Muscle of leg (tissue), 11 donors: ENCODE measurements around the gene KCNQ1. TPM values are rescaled to one million over a fixed set of nuclear protein-coding genes. Genes with fewer than 3 reads are reported as not detected.

Experiments
- DNase-seq: peaks from one replicate; pipeline ENCODE4 v3.0.0; 2013
- H3K27ac ChIP-seq: one replicate; pipeline ENCODE4 v1.5.1; 2013; ENCODE audit warnings: mild to moderate bottlenecking, low read length, control low read depth
- H3K27me3 ChIP-seq: one replicate; pipeline ENCODE4 v1.6.1; 2013; ENCODE audit warnings: low read length; ENCODE audit not compliant: control insufficient read depth, insufficient read depth
- H3K36me3 ChIP-seq: one replicate; pipeline ENCODE4 v1.6.1; 2013; ENCODE audit warnings: low read length; ENCODE audit not compliant: control insufficient read depth, insufficient read depth
- H3K4me1 ChIP-seq: one replicate; pipeline ENCODE4 v1.6.1; 2013; ENCODE audit warnings: low read length; ENCODE audit not compliant: control insufficient read depth, insufficient read depth
- H3K4me3 ChIP-seq: one replicate; pipeline ENCODE4 v1.5.1; 2013; ENCODE audit warnings: low read length, control low read depth
- H3K9me3 ChIP-seq: replicated peaks from 2 replicates; pipeline ENCODE4 v1.6.1; 2013; ENCODE audit warnings: low read depth, low read length; ENCODE audit not compliant: control insufficient read depth
- WGBS: methylation state at CpG from one replicate; pipeline ENCODE4 v1.1.5; 2013; ENCODE audit warnings: missing lambda C conversion rate; ENCODE audit not compliant: insufficient coverage; 5-methylcytosine and 5-hydroxymethylcytosine counted together
- polyA plus RNA-seq, 8 donors: library from polyadenylated mRNA; unstranded; fragments of 120-200 nt; gene quantifications; one replicate each; pipeline versions ENCODE4 v1.2.1 to v1.2.3, GENCODE V29; 2013; ENCODE audit warnings: inconsistent platforms in 1 of 8, low replicate concordance in 1 of 8; ENCODE audit not compliant: insufficient read length in 8 of 8, insufficient read depth in 1 of 8
- total RNA-seq: library from RNA; stranded (reverse); fragments of 120-200 nt; gene quantifications from one replicate; pipeline ENCODE4 v1.2.4, GENCODE V29; 2013

Gene KCNQ1
- total and polyA plus RNA-seq, 9 donors: 0.84 to 4.1 (median 2.6) TPM

DNA sequence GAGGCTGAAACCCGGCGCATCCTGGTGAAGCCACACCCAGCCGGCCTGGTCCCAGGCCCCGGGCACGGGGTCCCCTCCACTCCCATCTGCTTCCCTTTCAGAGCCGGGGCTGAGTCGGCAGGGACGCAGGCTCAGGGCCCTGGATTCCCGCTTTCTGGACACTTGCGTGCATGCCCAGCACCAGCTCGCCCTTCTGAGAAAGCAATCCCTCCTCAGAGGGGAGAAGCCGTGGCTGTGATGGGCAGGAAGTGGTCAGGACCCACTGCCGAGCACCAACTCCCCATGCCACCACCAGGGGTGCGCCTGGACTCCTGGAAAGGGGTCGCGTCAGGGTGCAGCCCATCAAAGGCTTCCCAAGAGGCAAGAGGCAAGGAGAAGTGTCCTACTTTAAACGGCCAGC is 425.7 kb downstream of the KCNQ1 start:
- H3K27ac ChIP-seq: no peak overlapping the region
- H3K27me3 ChIP-seq: peaks cover 51% of the 10 kb centered on the region
- H3K4me1 ChIP-seq: peaks cover 36% of the 10 kb centered on the region
- H3K9me3 ChIP-seq: peaks cover 11% of the 10 kb centered on the region
- no peak for DNase-seq
- 66% methylated on average over 13 of the region's 17 CpGs for WGBS
- H3K36me3 ChIP-seq: no peaks in the 10 kb centered on the region
- no peak overlapping the region for H3K4me3 ChIP-seq

- Histone ChIP-seq H3K27me3 (peaks cover 51% of the 10 kb centered on the region), H3K27ac (no peak overlapping the region), H3K4me1 (peaks cover 33% of the 10 kb centered on the region), H3K9me3 (peaks cover 11% of the 10 kb centered on the region), H3K36me3 (no peaks in the 10 kb centered on the region), H3K4me3 (no peak overlapping the region)
- DNase-seq: no peak
- 49% methylated on average over 17 of the region's 22 CpGs for WGBS
Observed at GRCh38 chr11:2870969-2871680, 426.3 kb downstream of the KCNQ1 start.

DNA sequence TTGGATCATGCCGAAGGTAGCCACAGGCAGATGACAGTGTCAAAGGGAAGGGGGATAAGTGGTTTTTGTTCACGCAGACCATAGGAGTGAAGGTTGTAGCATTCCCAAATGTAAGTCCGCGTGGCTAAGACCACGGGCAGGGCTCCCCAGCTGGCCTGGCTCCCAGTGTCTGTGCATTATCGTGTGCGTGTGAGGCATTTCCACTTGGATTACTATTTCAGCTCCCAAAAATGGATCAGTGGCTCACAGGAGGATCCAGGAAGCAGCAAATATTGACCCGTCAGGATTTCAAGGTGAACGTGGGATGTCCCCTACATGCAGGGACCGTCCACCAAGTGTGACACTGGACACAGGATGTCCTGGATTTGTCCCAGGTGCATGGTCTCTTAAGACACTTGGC is 430.2 kb downstream of the KCNQ1 start:
- peaks cover 7% of the 10 kb centered on the region for H3K36me3 ChIP-seq
- WGBS: 84% methylated on average over 9 of the region's 10 CpGs
- peaks cover 18% of the 10 kb centered on the region for H3K9me3 ChIP-seq
- peaks cover 29% of the 10 kb centered on the region for H3K27me3 ChIP-seq
- H3K4me1 ChIP-seq: peaks cover 12% of the 10 kb centered on the region
- H3K27ac ChIP-seq: no peak overlapping the region
- H3K4me3 ChIP-seq: no peak overlapping the region
- no peak for DNase-seq

- Histone ChIP-seq H3K27me3 (peaks cover 4% of the 10 kb centered on the region), H3K4me1 (peaks cover 18% of the 10 kb centered on the region), H3K27ac (no peak overlapping the region), H3K36me3 (peaks cover 8% of the 10 kb centered on the region), H3K9me3 (peaks cover 18% of the 10 kb centered on the region), H3K4me3 (no peak overlapping the region)
- 62% methylated on average over 4 of the region's 6 CpGs for WGBS
- no peak for DNase-seq
Observed at GRCh38 chr11:2877474-2877873, 432.7 kb downstream of the KCNQ1 start.

- Histone ChIP-seq H3K27ac (no peak overlapping the region), H3K4me3 (no peak overlapping the region), H3K9me3 (peaks cover 18% of the 10 kb centered on the region), H3K4me1 (peaks cover 27% of the 10 kb centered on the region), H3K36me3 (peaks cover 17% of the 10 kb centered on the region), H3K27me3 (peaks cover 4% of the 10 kb centered on the region)
- DNase-seq: no peak
- 100% methylated on average over 7 of the region's 8 CpGs for WGBS
Observed at GRCh38 chr11:2878782-2879181, 434.0 kb downstream of the KCNQ1 start.

DNA sequence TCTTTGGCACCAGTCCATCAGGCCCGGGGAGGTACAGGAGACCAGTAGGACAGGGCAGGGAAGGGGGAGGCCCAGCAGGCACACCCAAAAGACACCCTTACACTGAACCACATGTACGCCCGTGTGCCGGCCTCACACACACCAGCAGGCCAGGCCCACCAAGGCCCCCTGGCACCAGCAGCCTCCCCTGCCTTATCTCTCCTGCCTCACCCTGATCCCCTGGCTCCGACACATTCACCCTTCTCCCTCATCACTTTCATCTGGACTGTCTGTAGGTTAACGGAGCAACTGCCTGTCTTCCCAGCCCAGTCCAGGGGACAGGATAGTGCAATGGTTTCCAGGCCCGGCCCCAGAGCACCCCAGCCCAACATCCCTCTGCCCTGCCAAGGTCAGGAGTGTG is 435.8 kb downstream of the KCNQ1 start:
- H3K27ac ChIP-seq: no peak overlapping the region
- peaks cover 9% of the 10 kb centered on the region for H3K9me3 ChIP-seq
- H3K27me3 ChIP-seq: peaks cover 4% of the 10 kb centered on the region
- no peak for DNase-seq
- H3K36me3 ChIP-seq: peaks cover 17% of the 10 kb centered on the region
- H3K4me1 ChIP-seq: peaks cover 27% of the 10 kb centered on the region
- H3K4me3 ChIP-seq: no peak overlapping the region
- WGBS: 92% methylated on average over 6 of the region's 7 CpGs

DNA sequence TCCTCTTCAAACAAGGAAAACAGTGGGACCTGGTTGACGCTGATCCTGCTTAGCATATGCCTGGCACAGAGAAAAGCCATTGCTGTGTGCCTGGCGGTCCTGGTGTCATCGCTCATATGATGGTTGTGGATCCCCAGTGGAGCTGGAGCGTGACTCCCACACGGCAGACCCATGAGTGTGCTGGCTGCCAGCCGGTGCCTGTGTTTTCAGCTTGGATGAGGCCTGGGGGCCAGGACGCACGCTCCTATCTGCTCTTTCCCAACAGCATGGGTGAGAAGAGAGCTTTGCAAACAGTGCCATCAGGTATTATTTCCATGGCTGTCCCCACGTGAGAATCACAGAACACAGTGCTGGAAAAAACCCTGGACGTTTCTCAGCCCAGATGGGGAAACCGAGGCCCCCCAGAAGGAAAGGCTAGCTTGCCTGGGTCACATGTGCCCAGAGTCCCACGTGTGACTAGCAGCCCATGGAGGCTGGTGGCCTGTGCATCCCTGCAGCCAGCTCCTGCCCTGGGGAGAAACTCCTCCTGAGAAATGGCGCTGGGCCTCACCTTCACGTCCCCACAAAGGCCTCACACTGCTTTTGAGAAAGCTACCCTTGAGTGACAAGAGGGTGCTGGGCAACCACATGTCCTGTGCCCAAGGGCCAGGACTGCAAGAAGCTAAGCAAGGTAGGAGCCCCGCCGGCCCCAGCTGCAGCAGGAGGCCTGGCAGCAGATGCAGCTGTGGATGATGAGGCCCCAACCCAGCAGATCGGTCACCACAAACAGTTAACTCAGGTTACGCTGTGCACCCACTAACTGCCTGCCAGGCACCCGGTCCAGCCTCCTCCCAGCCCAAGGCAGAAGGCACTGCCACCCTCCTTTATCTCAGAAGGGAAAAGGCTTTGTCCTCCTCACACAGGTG is 436.5 kb downstream of the KCNQ1 start:
- H3K9me3 ChIP-seq: peaks cover 9% of the 10 kb centered on the region
- DNase-seq: no peak
- peaks cover 29% of the 10 kb centered on the region for H3K4me1 ChIP-seq
- peaks cover 4% of the 10 kb centered on the region for H3K27me3 ChIP-seq
- WGBS: 73% methylated on average over 12 of the region's 19 CpGs
- no peak overlapping the region for H3K4me3 ChIP-seq
- H3K27ac ChIP-seq: no peak overlapping the region
- H3K36me3 ChIP-seq: peaks cover 17% of the 10 kb centered on the region

DNA sequence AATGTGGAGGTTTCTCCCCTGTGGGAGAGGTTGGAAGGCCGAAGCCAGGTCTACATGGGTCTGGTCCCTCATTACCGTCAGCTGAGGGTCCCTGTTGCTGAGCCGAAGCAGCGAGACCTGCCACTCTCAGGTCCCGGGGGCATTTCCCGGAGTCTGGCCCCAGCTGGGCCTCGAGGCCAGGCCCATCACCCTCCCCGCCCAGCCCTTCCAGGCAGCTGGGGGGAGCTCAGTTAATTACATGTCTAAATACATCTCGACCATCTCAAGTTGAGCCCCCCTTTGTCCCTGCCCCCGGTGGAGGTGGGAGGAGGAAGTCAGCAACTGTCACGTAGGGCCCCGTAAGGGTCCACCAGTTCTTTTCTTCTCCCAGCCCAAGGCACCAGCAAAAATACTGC is 437.2 kb downstream of the KCNQ1 start:
- Histone ChIP-seq H3K9me3 (peaks cover 7% of the 10 kb centered on the region), H3K27ac (no peak overlapping the region), H3K4me3 (peak overlapping the region; percentile 76), H3K27me3 (peaks cover 4% of the 10 kb centered on the region), H3K4me1 (peaks cover 35% of the 10 kb centered on the region), H3K36me3 (peaks cover 17% of the 10 kb centered on the region)
- peak; percentile 53 for DNase-seq
- 51% methylated on average over 4 of the region's 12 CpGs for WGBS

DNA sequence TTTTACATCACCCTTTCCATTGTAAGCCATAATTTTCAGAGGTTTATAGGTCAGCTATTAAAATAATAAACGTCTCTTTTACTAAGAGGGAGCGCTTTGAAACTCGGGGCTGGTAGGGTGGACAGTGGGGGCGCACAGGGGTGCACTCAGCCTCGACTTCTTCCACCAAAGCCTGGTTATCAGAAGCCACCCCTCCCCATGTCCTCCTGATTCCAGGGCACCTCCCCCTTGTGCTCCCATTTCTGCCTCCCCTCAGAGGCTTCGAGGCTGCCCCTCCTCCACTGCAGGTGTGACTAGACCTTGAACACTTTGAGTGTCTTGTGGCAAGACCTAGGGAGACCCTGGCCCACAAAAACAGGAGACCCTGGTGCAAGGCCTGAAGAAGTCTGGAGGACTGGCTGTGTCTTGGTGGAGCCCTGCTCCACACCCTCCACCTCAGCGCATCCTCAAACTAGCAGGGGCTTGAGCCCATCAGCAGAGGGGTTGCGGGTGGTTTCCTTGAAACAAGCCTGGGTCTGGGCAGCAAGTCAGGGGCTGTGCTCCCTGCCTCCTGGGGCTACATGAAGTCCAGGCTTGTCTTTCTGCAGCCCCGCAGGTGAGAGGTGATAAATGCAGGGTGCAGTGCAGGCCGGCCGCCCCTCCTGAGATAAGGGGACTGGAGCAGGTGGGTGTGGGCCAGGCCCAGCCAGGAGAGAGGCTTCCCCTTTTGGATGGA is 437.7 kb downstream of the KCNQ1 start:
- 46% methylated on average over 3 of the region's 11 CpGs for WGBS
- Histone ChIP-seq H3K27ac (peak overlapping the region; percentile 20), H3K4me1 (peaks cover 41% of the 10 kb centered on the region)

DNA sequence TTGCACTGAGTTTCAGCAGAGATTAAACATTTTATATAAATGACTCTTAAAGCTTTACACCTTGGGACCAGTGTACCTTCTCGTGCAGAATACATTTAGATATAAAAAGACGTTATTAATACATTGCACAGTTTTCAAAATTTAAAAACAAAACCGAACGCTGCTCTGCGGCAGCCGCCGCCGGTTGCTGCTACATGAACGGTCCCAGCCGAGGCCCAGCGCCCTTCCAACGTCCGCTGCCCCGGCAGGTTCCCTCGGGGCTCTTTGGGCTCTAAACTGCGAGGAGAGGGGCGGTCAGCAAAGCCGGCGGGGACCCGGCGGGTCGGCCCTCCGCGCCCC is 438.8 kb downstream of the KCNQ1 start:
- H3K9me3 ChIP-seq: peaks cover 4% of the 10 kb centered on the region
- peak overlapping the region; percentile 55 for H3K27ac ChIP-seq
- peaks cover 4% of the 10 kb centered on the region for H3K27me3 ChIP-seq
- 3% methylated on average over 22 of the region's 24 CpGs for WGBS
- peak overlapping the region; percentile 76 for H3K4me3 ChIP-seq
- H3K36me3 ChIP-seq: peaks cover 16% of the 10 kb centered on the region
- H3K4me1 ChIP-seq: peaks cover 49% of the 10 kb centered on the region
- no peak for DNase-seq

More for the DNA sequence above, 437.7 kb downstream of the KCNQ1 start:
- no peak for DNase-seq
- Histone ChIP-seq H3K27me3 (peaks cover 4% of the 10 kb centered on the region), H3K36me3 (peaks cover 17% of the 10 kb centered on the region), H3K4me3 (peak overlapping the region; percentile 76), H3K9me3 (peaks cover 4% of the 10 kb centered on the region)
